HG03064 (cell line): ENCODE data around the gene LRRC15.

ENCODE experiments used
- ATAC-seq: cut with Tn5 transposase; IDR thresholded peaks from one replicate; pipeline ENCODE4 v1.9.1; 2021; ENCODE audit warnings: low read depth; ENCODE audit not compliant: unreplicated experiment

The LRRC15 gene

DNA sequence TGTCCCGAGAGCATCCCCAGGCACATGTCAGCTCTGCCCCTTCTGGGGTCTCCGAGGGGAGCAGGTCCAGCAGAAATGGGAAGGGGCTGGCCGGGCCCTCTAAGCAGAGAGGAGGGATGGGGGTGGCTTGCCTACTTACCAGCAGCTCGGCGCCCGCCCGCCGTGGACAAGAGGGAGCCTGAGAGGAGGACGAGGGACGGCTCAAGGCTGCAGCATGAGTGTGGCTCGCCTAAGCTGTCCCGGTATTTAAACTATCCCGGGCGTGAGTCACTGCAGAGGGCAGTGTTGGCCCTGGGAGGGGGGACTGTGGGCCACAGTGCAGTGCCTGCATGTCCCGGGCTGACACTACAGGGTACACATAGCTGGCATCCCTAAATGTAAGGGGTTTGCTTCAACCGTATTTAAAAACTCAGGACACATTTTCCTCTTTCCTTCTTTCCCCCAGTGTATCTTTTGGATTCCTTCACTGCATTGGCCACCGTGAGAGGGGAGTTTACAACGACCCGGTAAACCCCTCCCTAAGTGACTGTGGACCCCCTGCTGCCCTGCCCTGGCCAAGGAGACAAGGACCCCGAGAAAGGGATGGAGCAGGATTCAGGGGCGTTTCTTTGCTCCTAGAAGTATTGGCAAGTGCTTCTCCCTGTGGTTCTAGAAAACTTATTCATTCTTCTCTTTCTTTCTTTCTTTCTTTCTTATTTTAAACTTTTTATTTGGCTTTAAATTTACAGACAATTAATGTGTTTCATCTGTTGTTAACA lies at the start of gene LRRC15:
Gene LRRC15, minus strand, starts transcription at position 222 of the 758 bp plus-strand sequence. CDS start 8,700 bp downstream, outside the sequence.
- ATAC-seq = no peak

DNA sequence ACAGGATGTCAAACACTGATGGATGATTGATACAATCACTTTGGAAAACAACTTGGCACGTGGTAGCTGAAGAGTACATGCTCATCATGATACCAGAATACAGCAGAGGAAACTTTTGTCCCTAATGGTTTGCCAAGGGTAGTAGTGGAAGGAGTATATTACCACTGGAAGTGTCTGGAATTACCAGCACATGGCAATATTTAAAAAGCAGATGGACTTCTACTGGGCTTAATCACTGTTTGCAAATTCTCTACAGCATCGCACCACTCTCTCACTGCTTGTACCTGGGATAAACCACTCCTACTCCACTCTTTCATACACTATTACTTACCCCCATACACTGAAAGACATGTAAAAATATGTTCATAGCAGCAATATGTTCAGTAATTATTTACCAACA lies 49.1 kb upstream of the LRRC15 start:
- no peak for ATAC-seq

DNA sequence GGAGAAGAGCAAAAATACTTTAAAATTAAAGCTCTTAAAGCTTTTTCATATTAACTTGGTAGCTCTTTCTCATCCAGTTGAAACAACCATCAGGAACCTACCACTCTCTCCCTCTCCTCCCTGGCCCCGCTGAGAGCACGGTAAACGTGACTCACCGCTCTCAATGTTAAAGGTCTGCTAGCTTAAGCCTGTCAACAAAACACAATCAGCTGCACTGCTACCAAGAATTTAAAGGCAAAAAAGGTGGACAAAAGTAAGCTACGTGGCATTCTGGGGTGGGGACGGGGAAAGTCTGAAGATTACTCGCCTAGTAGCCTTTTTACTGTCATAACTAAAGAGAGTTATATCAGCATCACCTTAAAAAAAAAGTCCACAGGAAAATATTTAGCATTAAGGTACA lies 37.9 kb upstream of the LRRC15 start:
- ATAC-seq = no peak

DNA sequence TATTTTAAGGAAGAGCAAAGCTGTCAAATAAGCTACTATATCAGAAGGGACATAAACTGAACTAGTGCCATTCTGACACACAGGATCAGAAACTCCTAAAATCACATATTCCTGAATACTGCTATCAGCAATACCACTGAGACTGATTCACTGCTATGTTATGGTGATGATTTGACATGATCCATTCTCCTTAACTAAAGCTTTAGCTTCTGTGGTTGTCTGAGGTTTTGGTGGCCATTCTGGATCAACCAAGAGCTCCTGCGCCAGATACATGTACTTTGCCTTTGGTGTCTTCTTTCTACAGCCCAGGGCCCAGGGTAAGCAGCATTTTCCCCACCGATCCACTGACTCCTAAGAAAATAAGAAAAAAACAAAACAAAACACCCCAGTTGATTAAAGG lies 36.2 kb upstream of the LRRC15 start:
- ATAC-seq = no peak

DNA sequence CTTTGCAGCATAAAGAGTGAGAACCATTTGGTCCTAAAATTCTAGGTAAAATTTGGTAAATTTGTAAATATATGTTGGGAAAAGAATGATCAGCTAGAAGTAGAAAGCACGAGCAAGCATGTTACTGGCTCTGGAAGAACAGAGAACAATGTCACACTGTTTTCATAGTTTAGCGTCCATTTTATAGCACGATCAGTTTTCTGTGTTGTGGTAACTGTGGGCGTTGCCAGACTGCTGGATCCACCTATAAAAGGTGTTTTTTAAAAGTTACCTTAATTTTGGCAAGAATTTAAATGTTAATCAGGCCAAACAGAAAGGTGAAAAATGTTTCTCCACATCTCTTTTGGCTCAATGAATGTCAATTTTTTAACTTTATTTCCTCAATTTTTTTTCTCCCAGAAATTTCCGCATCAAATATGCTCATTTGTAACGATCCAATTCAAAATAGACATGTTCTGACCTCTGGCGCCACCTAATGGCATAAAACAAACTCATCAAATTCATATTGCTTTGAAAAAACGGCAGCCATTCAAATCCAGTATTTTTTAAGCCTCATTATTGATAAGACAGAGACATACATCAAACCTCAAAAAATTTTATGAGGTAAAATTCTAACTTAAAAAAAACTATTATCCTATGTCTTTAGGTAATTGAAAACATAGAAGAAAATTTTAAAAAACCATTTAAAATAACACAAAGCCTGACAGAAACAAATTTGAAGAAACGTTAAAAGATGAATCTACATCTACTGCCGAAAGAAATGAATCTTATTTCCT lies 35.0 kb upstream of the LRRC15 start:
- no peak for ATAC-seq

DNA sequence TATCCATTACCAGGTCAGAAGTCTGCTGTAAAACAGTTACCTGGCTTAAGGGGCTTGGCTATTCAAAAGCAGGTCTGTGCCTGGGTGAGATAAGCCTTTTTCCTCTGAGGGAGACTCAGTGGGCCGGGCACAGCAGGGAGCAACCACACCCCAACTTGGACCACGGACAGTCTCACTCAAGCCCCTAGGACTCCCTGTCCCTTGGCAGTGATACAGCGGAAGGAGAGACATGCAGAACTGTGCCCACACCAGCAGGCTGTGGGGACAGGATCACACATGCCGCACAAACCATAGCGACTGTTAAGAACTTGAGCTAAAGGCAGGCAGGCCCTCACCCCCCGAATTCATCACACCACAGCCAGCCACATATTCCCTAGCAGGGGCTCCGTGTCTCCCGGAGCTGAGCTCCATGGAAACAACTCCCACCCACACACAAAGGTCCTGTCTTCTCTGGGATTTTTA lies 32.4 kb upstream of the LRRC15 start:
- ATAC-seq = no peak

DNA sequence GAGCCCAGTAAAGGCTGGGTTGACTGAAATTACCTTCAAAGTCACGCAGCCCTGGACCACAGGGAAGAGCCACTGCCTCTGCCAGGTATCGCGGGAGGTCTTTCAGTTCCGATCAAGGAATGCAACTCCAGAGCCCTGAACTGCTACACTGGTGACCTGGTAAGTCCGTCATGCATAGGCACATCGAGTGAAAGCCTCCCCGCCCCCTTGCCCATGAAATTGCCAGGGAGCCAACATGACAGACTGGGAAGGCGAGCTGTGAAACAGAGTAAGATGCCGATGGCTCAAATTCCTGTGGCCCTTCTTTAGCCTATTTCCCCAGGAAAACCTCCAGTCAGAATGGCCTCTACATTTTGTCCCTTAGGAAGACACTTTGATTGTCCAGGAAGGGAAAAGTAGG lies 31.8 kb upstream of the LRRC15 start:
- no peak for ATAC-seq

DNA sequence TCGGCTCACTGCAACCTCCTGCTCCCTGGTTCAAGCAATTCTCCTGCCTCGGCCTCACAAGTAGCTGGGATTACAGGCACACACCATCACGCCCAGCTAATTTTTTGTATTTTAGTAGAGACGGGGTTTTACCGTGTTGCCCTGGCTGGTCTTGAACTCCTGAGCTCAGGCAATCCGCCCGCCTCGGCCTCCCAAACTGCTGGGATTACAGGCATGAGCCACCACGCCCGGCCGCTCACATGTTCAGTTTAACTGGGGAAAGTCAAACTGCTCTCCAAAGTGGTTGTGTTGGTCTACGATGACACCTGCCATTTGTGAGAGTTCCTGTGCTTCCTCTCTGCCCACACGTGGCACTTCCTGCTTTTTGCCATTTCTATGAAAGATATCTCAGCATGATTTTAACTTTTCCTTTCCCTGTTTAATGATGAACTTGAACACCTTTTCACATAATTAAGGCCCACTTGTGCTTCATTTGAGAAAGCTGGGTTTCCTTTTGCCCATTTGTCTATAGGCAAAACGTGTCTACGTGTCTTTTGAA lies 30.4 kb upstream of the LRRC15 start:
- ATAC-seq = no peak

DNA sequence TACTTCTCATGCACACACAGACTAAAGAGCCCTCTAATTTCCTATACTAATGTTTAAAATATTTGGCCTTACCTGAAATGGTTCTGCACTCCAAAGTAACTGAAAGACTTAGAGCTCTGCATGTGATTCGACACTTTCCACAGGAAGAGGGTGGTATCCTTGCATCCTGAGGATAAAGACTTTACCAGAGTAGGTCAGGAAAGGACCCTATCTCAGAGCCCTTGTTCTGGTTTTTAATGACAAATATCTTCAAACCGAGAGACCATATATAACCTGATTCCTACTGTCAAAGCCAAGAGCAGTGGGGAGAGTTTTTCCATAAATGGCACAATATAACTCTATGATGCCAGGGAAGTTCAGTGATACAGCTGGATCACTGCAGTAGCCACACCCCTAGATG lies 29.6 kb upstream of the LRRC15 start, which contains the start of gene GP5:
Gene GP5, minus strand, starts transcription at position 101 of the 400 bp plus-strand sequence. CDS start 984 bp downstream, outside the sequence.
- no peak for ATAC-seq

DNA sequence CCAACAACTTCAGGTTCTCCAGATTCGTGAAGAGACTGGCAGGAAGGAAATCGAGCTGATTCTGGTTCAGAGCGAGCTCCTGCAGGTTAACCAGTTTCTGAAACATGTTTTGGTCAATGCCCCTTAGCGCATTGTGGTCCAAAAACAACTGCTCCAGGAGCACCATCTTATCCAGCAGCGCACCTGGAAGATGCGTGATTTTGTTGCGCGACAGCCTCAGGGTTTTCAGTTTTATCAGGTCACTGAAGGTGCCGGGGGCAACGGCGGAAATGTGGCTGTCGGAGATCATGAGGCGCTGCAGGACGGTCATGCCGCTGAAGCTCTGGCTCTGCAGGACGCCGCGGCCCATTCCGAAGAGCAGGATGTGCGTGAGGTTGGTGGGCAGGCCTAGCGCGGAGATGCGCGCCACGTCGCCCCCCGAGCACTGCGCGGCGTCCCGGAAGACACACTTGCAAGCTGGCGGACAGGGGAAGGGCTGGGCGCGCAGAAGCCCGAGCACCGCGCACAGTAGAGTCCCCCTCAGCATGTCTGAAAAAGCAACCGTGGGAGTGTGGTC lies 28.3 kb upstream of the LRRC15 start:
- ATAC-seq = no peak

DNA sequence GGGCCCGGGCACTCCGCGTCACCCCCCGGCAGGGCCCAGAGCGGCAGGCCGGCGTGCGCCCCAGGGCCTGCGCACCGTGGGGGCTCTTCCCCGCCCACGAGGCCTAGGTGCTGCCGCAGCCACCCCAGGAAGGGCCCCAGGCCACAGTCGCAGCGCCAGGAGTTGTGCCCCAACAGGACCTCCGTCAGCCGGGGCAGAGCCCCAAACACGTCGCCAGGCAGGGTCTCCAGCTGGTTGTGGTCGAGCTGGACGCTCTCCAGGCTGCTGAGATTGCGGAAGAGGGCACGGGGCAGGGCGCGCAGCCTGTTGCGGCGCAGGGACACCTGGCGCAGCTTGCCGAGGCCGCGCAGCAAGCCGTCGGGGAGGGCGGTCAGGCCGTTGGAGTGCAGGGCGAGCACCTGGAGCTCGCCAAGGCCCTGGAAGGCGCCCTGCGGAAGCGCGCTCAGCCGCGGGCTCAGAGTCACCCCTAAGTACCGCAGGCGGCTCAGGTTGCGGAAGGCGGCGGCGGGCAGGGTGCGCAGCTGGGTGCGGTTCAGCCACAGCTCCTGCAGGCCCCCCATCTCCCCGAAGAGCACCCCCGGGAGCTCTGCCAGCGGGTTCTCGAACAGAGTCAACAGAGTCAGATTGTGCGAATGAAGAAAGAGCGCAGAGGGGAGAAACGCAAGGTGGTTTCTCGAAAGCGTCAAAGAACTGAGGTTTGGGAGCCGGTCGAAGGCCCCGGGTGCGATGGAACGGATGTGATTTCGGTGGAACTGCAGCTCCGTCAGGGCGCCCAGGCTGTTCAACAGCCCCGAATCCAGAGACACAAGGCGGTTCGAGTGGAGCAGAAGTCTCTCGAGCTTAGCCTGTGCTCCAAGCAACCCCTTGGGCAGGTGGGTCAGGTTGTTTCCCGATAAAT lies 27.6 kb upstream of the LRRC15 start:
- no peak for ATAC-seq

DNA sequence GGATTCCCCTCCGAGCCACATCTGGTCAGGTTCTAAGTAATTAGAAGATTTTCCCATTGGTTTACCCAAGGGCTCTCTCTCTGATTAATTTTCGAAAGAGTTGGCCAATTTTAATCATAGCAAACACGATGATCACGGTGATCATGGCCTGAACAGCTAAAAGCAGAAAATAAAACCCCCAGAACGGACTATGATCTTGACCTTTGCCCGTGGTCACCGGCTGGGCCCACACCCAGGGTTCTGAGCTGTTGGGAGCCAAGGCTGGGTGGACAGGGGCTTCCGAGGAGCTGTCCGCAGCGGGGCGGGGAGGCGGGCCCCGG lies 27.0 kb upstream of the LRRC15 start:
- no peak for ATAC-seq

DNA sequence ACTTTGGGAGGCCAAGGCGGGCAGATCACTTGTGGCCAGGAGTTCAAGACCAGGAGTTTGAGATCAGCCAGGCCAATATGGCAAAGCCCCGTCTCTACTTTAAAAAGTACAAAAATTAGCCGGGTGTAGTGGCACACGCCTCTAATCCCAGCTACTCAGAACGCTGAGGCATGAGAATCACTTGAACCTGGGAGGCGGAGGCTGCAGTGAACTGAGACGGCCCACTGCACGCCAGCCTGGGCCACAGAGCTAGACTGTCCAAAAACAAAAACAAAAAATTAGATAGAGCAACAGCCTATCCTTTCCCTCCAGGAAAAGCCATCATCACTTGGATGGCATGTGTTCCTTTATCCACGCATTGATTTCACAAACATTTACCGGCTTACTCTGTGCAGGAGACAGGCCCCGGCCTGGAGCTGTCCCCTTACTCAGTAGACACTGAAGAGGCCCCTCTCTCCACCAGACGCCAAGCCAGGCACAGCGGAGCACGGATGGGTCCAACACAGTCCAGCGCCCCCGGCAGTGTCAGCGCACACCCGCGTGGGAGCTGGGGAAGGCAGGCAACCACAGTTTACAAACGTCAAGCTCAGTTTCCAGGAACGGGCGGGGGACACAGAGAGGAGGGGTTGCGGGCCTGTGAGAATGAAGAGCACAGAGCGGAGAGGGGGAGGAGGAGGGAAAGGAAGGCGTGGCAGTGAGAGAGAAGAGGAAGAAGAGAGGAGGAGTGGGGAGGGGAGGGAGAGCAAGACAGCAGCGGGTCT lies 26.4 kb upstream of the LRRC15 start:
- no peak for ATAC-seq

DNA sequence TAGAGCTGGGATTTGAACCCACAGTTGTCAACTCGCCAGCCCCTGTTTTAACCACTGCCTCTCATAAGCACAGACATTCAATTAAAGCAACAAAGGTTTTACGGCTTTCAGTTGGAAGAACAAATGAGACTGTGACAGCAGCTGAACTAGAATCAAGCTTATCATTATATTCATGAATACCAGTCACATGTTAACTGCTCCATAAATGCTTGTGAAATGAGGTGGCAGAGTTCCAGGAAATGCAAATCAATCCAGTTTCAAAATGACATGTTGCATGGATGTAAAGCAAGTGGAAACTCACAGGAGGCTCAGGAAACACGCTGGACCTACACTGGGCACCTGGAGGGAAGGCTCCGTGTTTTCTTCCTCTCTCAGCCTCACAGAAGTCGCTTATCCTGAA lies 25.7 kb upstream of the LRRC15 start:
- no peak for ATAC-seq

DNA sequence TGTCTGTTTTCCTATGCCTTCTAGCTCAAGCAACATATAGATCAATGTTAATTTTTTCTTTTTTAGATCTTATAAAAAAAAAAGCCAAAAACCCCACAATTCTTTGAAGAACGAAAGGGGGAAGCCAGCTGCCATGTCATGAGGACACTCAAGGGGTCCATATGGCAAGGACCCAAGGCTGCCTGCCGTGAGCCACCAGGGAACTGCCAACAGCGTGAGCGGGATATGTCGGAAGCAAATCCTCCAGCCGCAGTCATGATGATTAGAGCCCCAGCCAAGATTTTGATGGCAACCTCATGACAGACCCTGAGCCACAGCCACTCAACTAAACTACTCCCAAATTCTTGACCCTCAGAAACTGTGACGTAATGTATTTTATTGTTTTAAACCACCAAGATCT lies 23.0 kb upstream of the LRRC15 start:
- ATAC-seq = no peak

DNA sequence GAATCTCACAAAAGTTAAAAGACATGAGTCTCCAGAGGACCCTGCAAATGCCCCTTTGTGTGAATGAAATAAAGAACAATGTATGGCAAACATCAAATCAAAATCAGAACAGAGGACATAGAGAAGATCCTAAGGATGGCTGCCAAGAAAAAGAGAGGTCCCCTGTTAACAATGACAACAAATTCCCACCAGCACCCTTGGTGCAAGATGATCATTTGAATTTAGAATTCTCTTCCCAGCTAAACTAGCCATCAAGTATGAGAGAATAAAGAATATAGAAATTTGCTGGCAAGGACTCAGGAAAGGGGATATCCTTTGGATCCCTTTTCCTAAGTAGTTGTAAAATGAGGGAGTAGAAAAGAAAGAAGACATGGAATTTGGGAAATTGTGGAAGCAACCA lies 21.3 kb upstream of the LRRC15 start:
- no peak for ATAC-seq

DNA sequence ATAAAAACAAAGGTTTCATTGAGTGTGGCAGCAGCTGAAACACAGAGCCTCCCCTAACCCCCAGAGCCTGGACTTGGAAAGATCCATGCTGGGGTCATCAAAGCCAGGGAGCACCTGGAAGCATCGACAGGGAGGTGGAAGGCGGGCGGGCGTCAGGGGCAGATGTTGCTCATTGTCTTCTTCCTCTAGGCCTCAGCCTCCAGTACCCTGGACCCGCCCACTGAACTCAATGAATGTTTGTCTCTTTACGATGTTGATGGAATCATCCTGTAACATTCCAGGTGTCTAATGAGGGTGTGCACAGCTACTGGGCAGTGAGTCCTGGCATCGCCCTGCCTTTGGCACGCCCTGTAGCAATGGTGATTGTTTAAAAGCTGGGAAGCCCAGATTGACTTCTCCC lies 19.7 kb upstream of the LRRC15 start:
- ATAC-seq = no peak

DNA sequence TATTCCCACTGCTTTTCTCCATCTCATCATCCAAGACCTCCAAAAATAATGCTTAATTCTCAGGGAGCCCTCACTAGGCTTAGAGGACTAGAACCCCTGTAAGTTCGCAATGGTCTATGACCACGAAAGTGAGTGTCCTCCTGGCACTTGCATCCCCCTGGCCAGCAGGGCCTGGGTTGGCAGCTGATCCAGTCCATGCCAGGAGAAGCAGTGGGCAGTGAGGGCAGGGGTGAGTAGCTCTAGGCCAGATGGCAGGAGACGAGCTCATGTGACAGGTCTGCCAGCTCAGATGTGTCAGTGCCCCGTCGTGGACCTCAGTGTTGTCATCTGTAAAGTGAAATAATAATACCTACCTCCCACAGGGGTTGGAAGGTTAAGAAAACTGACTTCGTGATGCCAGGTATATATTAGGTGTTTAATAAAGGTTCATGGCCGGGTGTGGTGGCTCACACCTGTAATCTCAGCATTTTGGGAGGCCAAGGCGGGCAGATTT lies 18.4 kb upstream of the LRRC15 start:
- ATAC-seq = no peak

DNA sequence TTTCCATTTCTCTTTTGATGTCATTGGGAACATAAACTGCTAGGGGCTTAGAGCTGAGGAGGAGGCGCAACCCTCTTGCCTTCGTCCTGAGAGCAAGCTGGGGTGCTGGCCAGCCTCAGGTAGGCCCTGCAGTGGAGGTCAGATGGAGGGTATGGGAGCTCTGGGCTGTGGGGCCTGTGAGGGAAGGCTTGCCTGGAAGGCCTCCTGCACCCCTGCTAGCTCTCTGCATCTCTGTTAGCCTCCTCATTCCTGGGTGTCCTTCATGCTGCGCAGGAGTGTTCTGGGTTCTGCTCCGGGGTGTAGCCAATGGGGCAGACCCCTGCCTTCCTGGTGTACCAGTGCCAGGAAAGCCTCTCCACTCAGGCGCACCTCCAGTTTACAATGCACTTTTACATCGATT lies 17.7 kb upstream of the LRRC15 start:
- ATAC-seq = no peak

DNA sequence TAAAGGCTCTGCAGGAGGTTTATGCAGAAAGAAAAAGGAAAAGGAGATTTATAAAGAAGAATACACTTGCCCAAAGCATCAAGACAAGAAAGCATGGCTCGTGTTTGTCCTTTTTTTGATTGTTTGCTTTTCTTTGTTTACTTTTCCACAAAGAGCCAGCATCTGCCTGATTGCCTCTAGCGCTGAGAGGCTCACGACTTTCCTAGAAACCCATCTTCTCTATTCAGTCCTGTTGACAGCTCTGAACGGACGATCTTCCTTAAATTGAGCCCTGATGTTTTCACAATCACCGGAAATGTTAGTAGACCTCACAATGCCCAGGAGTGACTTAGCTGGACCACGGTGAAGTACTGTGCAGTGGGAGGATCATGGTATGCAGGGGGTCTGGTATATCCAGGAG lies 17.1 kb upstream of the LRRC15 start:
- no peak for ATAC-seq
